Measurements from ENCODE around the gene VSTM2L. TPM values are rescaled to one million over a fixed set of nuclear protein-coding genes. Genes with fewer than 3 reads are reported as not detected.

The VSTM2L gene
- total RNA-seq, 1 donor from 2014 or later, result 15.9 TPM

DNA sequence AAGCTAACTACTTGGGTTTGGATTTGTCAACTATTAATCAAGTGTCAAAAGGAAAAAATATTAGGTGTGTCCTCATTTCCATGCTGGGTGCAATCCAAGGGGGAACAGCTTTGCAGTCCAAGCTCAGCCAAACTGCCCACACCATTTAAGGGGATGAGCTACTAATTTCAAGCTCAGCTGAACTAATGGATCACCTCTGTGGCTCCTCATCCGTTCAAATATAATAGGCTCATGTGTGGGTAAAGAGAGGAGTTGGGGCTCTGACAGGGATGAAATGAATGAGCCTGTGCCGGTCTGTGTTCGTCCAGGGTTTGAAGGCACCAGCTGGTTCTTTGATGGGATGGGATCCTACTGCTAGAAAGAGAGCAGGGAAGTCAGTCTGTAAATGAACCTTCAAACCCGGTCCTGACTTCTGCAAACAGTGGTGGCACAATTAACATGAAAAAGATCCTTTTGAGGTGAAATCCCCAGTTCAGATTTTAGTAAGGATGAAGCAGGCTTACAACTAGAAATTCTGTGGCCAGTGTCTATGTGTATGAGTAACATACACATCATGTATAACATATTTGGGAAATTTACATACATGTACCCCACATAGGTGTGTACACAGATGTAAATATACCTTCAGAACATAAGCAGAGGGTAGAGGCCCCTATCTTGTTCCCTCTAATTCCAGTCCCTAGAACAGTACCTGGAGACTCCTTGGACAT, 88.4 kb downstream of the VSTM2L start:
- H3K9me3 Mint-ChIP-seq (ENCODE audit: unreplicated experiment), result no peaks in the 10 kb centered on the region
- no peaks in the 10 kb centered on the region for H3K36me3 Mint-ChIP-seq (ENCODE audit: unreplicated experiment)
- peak overlapping the region; percentile 84 for H3K27ac Mint-ChIP-seq (ENCODE audit: unreplicated experiment)
- peak overlapping the region; percentile 31 for H3K4me3 Mint-ChIP-seq (ENCODE audit: unreplicated experiment)
- TF ChIP-seq, protein P1, sequence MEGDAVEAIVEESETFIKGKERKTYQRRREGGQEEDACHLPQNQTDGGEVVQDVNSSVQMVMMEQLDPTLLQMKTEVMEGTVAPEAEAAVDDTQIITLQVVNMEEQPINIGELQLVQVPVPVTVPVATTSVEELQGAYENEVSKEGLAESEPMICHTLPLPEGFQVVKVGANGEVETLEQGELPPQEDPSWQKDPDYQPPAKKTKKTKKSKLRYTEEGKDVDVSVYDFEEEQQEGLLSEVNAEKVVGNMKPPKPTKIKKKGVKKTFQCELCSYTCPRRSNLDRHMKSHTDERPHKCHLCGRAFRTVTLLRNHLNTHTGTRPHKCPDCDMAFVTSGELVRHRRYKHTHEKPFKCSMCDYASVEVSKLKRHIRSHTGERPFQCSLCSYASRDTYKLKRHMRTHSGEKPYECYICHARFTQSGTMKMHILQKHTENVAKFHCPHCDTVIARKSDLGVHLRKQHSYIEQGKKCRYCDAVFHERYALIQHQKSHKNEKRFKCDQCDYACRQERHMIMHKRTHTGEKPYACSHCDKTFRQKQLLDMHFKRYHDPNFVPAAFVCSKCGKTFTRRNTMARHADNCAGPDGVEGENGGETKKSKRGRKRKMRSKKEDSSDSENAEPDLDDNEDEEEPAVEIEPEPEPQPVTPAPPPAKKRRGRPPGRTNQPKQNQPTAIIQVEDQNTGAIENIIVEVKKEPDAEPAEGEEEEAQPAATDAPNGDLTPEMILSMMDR (IDR thresholded peaks at IDR 0.05; ENCODE audit: partially characterized antibody, unreplicated experiment), result no peak
- peaks cover 61% of the 10 kb centered on the region for H3K4me1 Mint-ChIP-seq (ENCODE audit: low read depth, unreplicated experiment)
- H3K27me3 Mint-ChIP-seq (ENCODE audit: unreplicated experiment), result peaks cover 2% of the 10 kb centered on the region
- DNase-seq, result no peak

DNA sequence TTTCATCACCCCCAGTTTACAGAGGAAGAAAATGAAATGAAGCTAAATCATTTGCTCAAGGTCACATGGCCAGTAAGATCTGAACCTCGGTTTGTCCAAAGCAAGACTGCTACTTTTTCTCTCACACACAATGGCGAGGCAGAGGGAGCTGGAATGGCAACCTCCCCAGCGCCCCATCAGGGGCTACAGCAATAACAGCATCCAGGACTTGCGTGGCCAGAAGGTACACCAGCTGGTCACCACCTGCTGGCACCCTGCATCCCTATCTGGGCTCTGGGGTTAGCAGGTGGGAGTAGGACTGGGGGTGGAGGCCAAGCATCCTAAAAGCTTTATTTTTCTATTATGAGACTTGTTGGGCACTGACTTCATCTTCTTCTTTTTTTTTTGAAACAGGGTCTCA, 89.0 kb downstream of the VSTM2L start:
- peaks cover 60% of the 10 kb centered on the region for H3K4me1 Mint-ChIP-seq (ENCODE audit: low read depth, unreplicated experiment)
- H3K4me3 Mint-ChIP-seq (ENCODE audit: unreplicated experiment), result no peak overlapping the region
- TF ChIP-seq, protein P1 (IDR thresholded peaks at IDR 0.05; ENCODE audit: partially characterized antibody, unreplicated experiment), result no peak
- DNase-seq, result no peak
- H3K27me3 Mint-ChIP-seq (ENCODE audit: unreplicated experiment), result peaks cover 2% of the 10 kb centered on the region
- no peaks in the 10 kb centered on the region for H3K9me3 Mint-ChIP-seq (ENCODE audit: unreplicated experiment)
- peak overlapping the region; percentile 84 for H3K27ac Mint-ChIP-seq (ENCODE audit: unreplicated experiment)
- no peaks in the 10 kb centered on the region for H3K36me3 Mint-ChIP-seq (ENCODE audit: unreplicated experiment)

DNA sequence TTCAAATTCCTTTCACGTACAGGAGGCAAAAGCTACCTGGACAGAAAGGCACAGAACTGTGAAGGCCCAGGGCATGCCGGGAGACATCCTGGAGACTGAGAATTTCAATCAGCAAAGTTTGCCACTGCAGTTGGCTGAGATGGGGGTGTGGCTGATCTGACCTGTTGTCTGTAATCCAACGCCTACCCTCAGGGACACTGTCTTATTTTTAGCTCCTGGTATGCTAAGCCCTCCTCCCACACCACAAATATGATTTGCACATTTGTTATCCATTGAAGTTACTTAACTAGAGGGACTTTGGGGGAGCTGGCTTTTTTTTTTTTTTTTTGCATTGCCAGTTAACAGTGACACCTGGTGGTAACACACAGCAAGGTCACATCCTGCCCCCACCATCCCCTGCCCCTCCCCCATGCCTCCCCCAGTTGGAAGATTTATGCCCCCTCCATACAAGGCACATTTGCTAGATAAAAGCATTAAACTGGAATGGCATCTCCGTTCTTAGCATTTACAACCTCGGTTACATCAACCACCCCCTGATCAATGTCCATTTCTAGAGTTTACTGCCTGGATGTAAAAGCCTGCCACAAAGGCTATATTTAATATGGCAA, 90.0 kb downstream of the VSTM2L start:
- peaks cover 2% of the 10 kb centered on the region for H3K27me3 Mint-ChIP-seq (ENCODE audit: unreplicated experiment)
- no peak overlapping the region for H3K27ac Mint-ChIP-seq (ENCODE audit: unreplicated experiment)
- no peaks in the 10 kb centered on the region for H3K36me3 Mint-ChIP-seq (ENCODE audit: unreplicated experiment)
- H3K4me3 Mint-ChIP-seq (ENCODE audit: unreplicated experiment), result no peak overlapping the region
- TF ChIP-seq, protein P1 (IDR thresholded peaks at IDR 0.05; ENCODE audit: partially characterized antibody, unreplicated experiment), result peak; percentile 74
- peaks cover 50% of the 10 kb centered on the region for H3K4me1 Mint-ChIP-seq (ENCODE audit: low read depth, unreplicated experiment)
- no peak for DNase-seq
- no peaks in the 10 kb centered on the region for H3K9me3 Mint-ChIP-seq (ENCODE audit: unreplicated experiment)

DNA sequence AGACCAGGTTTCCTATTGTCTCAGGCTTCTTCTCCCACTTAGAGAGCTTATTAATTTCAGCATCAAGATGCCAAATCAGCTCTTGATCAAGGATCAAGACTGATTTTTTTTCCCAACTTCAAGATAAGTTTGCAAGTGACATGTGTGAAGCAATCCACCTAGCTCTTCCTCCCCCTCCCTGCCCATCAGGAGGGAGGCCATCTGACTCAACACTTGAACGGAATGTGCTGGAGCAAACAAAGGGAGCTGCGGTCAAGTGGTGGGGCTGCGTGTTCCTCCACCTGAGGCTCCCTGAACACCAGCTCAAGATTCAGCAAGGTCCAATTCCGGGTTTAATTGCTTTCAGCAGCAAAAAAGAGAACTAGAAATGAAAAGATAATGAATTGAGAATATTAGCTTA, 91.6 kb downstream of the VSTM2L start:
- no peak overlapping the region for H3K4me3 Mint-ChIP-seq (ENCODE audit: unreplicated experiment)
- peak overlapping the region; percentile 1 for H3K27ac Mint-ChIP-seq (ENCODE audit: unreplicated experiment)
- TF ChIP-seq, protein P1 (IDR thresholded peaks at IDR 0.05; ENCODE audit: partially characterized antibody, unreplicated experiment), result no peak
- no peak for DNase-seq
- H3K9me3 Mint-ChIP-seq (ENCODE audit: unreplicated experiment), result no peaks in the 10 kb centered on the region
- H3K27me3 Mint-ChIP-seq (ENCODE audit: unreplicated experiment), result peaks cover 2% of the 10 kb centered on the region
- H3K4me1 Mint-ChIP-seq (ENCODE audit: low read depth, unreplicated experiment), result peaks cover 39% of the 10 kb centered on the region
- peaks cover 3% of the 10 kb centered on the region for H3K36me3 Mint-ChIP-seq (ENCODE audit: unreplicated experiment)

Other genes starting within 250 kb of the VSTM2L start
- 58.0 TPM for gene CTNNBL1, start 209.1 kb upstream of the VSTM2L start, total RNA-seq (ENCODE audit: unreplicated experiment)
- 22.9 TPM for gene TTI1, start 130.3 kb downstream of the VSTM2L start, total RNA-seq (ENCODE audit: unreplicated experiment)
- gene RPRD1B, start 130.6 kb downstream of the VSTM2L start, total RNA-seq (ENCODE audit: unreplicated experiment), result 29.2 TPM

All from glutamatergic neuron (in vitro differentiated cells).